ENCODE results near the gene FYN.

FYN gene

GRCh38 chr6:111709201-111709600 lies 164.1 kb downstream of the FYN start:
- DNase-seq (ENCODE audit: low read depth in 2 of 2), result no peak

DNA sequence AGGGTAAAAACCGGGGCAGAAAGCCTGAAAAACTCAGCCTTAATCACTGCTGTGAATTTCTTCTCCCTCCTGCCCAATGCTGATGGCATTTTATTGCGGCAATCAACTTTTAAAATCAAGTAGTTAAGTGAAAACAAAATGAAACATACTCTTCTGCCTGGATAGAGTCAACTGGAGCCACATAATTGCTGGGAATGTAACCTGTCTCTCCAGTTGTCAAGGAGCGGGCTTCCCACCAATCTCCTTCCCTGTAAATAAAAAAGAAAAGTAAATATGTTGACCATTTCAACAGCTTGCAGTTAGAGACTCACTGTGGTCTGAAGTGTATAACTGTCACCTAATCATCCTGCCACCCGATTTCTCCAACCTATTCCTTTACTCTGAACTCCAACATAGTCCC lies 165.5 kb downstream of the FYN start:
- DNase-seq (ENCODE audit: low read depth in 2 of 2), result no peak

GRCh38 chr6:111706841-111707391 lies 166.3 kb downstream of the FYN start:
- no peak for DNase-seq (ENCODE audit: low read depth in 2 of 2)

DNA sequence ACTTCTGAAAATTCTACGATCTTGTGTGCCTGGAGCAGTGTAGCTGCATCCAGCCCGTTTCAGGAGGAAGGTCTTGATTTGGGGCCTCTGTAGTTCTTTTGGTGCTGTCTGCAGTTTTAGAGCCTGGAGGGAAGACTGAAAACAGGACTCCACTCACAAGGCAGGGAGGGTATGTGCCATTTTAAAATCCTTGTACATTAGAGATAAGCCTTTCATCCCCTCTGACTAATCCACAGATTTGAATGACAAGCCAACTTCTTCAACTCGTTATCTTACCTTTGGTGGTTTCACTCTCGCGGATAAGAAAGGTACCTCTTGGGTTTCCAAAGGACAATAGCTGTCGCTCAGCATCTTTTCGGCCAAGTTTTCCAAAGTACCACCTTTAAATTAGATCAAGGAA lies 169.5 kb downstream of the FYN start:
- no peak for DNase-seq (ENCODE audit: low read depth in 2 of 2)

GRCh38 chr6:111702268-111702667 lies 171.0 kb downstream of the FYN start:
- no peak for DNase-seq (ENCODE audit: low read depth in 2 of 2)

- no peak for DNase-seq (ENCODE audit: low read depth in 2 of 2)
These were observed 172.1 kb downstream of the FYN start for GRCh38 chr6:111701146-111701545.

DNA sequence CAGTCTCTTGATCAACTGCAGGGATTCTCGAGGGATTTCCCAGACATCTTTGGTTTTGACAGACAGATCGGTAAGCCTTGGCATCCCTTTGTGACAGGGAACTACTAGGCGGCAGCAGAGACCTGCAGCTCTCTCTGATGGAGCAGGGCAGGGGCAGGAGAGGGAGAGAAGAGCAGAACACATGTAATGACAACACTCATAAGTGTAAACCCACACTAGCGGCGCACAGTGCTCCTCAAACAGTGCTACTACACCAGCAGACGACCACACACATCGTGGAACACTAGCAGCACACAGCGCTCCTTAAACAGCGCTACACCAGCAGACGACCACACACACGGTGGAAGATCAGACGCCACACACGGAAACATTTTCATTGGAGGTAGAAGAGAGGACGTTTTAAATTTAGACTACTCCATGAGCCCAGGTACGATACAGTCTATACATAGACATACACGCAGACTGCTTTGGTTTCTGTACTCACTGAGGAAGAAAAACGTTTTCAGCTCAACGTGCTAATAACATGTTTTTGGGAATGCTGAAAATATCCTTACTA lies 173.0 kb downstream of the FYN start:
- DNase-seq (ENCODE audit: low read depth in 2 of 2), result no peak

GRCh38 chr6:111699123-111699522 lies 174.1 kb downstream of the FYN start:
- DNase-seq (ENCODE audit: low read depth in 2 of 2), result no peak

GRCh38 chr6:111696814-111697213 lies 176.4 kb downstream of the FYN start:
- DNase-seq (ENCODE audit: low read depth in 2 of 2), result no peak

GRCh38 chr6:111692327-111693164 lies 180.7 kb downstream of the FYN start:
- no peak for DNase-seq (ENCODE audit: low read depth in 2 of 2)

- no peak for DNase-seq (ENCODE audit: low read depth in 2 of 2)
These were observed 181.7 kb downstream of the FYN start for GRCh38 chr6:111691345-111692225.

DNA sequence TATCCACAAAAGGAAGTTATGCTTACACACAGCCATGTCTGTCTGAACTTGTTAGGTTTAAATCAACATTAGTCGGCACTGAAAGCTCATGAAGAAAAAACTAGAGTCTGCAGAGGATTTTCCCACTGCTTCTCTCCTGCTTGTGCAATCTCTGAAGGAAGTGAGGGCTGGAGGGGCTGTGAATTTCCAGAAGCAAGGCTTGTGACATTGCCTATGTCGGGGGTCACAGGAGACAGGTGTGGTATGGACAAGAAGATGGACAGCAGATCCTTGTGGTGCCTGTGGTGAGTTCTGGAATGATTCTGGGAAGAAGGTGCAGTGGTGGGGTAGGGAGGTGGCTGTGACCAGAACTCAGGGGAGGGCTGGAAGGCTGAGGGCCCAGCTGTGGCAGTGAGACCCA lies 183.3 kb downstream of the FYN start:
- no peak for DNase-seq (ENCODE audit: low read depth in 2 of 2)

GRCh38 chr6:111689419-111689818 lies 183.8 kb downstream of the FYN start:
- DNase-seq (ENCODE audit: low read depth in 2 of 2), result no peak

GRCh38 chr6:111688331-111688730 lies 184.9 kb downstream of the FYN start:
- DNase-seq (ENCODE audit: low read depth in 2 of 2), result no peak

GRCh38 chr6:111687652-111688051 lies 185.6 kb downstream of the FYN start:
- DNase-seq (ENCODE audit: low read depth in 2 of 2), result no peak

- no peak for DNase-seq (ENCODE audit: low read depth in 2 of 2)
These were observed 186.4 kb downstream of the FYN start for GRCh38 chr6:111686932-111687266.

GRCh38 chr6:111686249-111686931 lies 186.9 kb downstream of the FYN start:
- DNase-seq (ENCODE audit: low read depth in 2 of 2), result no peak

- DNase-seq (ENCODE audit: low read depth in 2 of 2), result no peak
These were observed 187.7 kb downstream of the FYN start for GRCh38 chr6:111685526-111685925.

- DNase-seq (ENCODE audit: low read depth in 2 of 2), result no peak
These were observed 188.2 kb downstream of the FYN start for GRCh38 chr6:111685058-111685457.

- no peak for DNase-seq (ENCODE audit: low read depth in 2 of 2)
These were observed 189.4 kb downstream of the FYN start for GRCh38 chr6:111683749-111684267.

- DNase-seq (ENCODE audit: low read depth in 2 of 2), result no peak
These were observed 190.1 kb downstream of the FYN start for GRCh38 chr6:111683157-111683556.

DNA sequence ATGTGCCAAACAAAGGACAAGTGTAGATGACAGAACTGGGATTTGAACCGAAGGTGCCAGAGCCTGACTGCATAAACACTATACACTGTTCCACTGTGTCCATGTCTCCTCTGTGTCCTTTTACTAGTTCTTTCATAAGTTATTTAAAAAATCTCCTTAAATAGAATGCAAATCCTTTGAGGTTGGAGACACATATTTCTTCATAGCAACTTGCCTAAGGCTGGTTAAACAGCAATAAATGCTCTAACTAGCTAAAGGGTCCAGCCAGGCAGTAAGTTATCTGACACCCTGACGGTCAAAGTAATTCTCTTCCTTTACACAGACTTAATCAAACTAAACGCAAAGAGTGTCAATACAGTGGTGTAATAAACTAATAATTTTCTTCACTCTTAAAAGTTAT lies 191.4 kb downstream of the FYN start:
- no peak for DNase-seq (ENCODE audit: low read depth in 2 of 2)
